GM19351 (cell line): ENCODE data around the gene FNDC1.

ENCODE experiments used
- ATAC-seq: cut with Tn5 transposase; IDR thresholded peaks from one replicate; pipeline ENCODE4 v1.9.1; 2021; ENCODE audit warnings: mild to moderate bottlenecking, moderate library complexity; ENCODE audit not compliant: unreplicated experiment

The FNDC1 gene

DNA sequence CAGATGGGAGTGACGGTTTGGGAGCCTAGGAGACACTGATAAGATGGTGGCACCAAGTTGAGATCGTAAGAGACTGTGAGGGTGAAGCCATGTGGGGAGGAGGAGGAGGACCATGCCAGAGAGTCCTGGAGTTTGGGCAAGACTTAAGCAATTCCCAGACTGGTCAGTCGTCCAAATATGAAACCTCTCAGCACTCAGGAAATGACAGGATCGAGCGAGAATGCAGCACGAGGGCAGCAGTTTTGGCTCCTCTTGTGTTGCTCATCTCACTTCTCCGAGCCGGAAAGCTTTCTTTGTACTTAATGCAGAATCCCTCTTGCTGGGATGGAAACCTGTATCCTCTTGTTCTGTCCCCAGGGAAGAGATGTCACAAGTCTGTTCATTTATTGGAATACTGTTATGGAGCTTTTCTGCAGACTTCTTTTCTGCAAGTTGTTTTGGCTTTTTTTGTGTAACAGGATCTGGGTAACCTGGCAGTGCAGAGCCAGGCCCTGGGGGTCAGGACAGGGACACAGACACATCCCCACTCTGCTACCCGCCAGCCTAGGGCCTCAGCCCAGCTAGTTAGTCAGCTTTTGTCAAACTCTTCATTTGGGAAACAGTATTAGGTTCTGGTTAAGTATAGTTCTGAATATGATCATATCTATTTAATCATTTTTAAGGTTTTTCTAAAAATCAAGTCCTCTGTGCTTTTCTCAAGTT, 34.3 kb downstream of the FNDC1 start:
- no peak for ATAC-seq

DNA sequence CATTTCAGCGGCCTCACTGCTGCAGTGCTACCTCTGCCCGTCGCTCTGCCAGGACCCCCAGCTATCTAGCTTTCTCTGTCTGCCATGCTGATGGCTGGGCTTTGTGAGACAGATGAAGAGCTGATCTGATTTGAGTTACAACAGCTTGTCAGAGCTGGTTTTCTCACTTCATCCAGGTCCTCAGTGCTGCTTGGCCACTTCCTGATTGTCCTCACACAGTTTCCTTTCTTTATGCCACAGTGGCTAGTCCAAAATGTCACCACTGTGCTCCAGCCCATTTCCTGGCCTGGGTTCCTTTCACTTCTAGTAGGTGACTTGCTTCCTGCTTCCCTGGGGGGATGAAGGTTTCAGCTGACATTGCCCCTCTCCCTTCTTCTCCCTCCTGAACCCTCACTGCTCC, 35.4 kb downstream of the FNDC1 start:
- ATAC-seq: no peak

DNA sequence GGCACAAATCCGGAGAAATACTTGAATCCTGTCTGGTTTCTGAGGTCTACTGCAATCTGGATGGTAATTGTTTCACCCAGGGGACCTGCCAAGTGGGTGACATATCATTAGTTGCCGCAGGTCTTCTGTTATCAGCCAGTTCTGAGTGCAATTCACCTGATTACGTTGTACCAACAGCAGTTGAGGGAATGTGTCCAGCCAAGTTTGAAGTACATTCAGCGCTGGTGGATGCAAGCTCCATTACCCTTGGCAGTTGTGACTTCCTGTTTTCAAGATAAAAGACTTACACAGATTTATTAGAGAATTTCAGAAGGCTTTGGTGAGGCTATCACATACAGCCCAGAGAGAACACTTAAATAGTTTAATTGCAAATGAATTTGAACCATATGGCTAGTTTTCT, 42.8 kb downstream of the FNDC1 start:
- no peak for ATAC-seq

DNA sequence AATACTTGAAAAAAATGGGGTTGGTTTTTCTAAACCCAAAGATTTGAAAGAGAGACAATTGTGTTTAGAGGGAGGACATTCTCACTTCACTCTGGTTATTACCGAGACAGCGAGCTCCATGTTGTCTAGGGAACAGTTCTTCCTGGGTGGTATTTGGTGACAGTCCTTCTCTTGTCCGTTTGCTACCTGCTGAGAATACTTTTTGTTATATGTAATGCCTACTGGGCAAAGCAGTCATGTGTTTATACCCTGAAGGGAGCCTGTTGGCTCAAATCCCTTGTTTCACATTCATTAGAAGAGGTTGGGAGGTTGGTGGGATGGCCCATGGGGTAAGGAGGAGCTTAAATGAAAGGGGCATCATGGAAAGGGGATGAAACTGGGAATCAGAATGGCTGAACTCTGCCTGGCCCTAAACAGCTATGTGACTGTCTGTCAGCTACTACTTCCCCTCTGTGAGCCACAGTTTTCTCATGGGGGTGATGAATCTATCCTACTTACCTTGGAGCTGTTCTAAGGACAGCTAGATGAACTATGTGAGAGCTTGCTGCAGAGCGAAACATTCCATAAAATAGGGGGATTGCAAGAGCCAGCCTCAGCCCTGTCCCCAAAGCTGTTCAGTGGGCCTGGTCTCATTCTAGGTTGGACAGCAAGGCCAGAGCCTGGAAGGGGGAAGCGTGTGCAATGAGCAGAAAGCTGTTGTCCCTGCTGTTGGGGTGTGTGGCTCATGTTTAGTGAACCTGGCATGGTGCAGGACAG, 43.5 kb downstream of the FNDC1 start:
- no peak for ATAC-seq

DNA sequence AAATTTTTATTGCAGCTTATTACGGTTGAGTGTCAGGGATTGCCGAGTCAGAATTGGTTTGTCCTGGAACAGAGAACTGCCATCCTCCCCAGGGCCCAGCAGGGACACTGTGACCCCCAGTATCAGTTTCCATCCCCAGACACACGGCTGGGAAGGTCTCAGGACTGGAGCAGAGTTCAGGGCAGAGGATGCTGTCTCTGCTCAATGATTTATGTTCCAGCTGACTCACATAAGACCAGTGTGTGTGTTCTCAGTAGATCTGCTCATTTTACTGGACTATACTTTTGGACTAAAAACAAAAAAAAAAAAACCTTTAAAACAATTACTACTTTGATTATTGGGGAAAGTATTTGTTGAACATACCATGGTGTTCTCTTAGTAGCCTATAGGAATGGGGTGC, 44.2 kb downstream of the FNDC1 start:
- ATAC-seq: no peak

DNA sequence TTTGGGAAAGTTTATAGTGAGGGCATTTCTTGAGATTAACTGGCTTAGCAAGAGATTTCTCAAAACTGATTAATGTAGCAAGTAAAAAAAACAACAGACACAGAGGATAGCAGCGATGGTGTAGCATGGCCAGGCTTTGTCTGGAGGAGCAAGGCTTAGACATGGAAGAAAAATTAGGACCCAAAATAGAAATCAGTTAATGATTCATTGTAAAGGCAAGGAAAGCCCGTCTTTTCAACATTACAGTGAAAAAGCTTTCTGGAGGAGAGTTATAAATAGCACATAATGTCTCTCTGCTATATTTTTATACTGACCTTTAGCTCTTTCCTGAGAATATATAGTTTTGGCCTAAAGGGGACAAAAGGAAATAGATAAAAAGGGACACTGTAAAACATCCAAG, 45.1 kb downstream of the FNDC1 start:
- no peak for ATAC-seq

DNA sequence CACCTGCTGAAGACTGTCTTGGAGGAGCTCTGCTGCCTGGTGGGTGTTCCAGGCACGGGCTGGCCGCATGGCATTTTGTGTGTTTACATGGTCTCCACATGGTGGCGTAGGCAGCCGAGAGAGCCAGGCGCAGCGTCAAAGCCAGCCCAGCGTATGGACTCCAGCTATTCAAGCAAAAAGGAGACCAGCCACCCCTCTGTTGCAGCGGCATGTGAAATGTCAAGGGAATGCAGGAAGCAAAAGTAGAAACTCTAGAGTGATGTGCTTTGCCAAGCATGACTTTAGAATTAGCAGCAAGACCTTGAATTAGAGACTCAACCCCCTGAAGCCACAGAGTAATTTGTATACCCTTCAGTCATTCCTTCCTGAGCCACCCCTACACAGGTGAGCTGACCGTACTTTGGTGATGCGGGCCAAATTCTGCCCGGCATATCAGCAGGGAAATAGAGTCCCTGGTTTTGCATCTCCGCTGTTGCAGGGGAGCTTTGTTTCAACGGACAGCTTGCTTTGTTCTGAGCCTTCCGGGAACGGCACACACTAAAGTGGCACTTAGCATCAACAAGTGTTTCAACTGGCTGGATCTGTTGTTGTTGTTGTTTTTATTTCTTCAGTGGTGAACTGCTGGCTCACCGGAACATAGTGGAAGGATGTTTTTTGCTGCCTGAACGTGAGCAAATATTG, 48.5 kb downstream of the FNDC1 start:
- peak; percentile 91 for ATAC-seq

DNA sequence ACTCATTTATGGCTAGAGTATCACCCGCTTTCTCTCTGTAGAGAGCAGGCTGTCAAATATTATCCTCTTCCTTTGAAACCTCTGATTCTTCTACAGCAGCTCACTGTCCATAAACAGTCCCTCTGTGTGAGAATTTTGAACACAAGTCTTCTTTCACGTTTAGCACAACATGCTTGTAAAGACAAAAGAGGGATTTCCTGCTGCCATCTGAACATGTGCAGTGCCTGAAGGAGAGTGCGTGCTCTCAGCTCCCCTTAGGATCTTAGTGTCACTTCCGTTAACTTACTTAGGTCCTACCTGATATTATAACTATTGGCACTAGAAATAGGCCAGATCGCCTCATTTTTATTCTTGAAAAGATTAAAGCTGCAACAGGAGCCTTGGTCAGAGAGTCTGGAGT, 50.9 kb downstream of the FNDC1 start:
- ATAC-seq: no peak

DNA sequence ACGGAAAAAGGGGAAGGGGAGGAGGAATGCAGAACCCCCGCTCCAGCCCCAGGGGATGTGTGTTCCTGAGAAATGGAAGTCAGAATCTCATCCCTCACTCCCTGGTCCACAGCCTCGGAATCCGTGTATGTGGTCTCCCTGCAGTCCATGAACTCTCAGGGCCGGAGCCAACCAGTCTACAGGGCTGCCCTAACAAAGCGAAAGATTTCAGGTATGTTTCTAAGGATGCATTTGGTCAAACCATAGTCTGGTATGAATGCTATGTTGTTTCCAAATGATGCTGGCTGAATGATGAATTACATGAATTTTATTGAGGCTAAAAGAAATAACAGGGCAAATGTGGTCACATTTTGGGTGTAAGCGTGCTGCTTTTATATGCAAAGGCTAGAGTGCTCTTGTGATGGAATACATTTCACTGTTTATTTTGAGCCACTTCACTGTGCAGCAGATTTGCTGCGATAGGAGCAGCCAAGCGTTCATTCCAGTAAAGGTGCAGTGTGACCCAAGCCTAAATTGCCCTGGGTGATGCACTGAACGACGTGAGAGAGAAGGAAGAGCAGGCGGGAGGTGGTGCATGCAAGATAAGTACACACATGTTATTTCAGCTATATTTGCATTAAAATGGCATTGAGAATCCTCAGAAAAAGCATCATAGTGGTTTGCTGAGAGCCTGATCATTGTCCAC, 52.4 kb downstream of the FNDC1 start:
- ATAC-seq: no peak

DNA sequence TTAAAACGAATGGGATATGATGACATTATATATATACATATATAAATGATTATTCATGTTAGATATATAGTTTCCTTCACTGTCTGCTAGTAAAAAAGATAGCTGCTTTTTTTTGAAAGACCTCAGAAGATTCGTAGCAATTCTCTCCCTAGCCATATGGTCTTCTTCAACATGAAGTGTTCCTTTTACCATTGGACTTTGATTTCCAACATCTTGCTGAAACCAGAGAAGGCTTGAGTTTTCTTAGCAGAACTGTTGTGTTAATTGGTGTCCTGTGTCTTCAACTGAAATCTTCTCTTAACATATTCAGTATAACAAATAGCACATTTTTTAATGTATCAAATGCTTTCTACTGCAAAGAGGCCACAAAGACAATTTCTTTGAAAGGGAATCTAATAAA, 55.3 kb downstream of the FNDC1 start:
- ATAC-seq: no peak

DNA sequence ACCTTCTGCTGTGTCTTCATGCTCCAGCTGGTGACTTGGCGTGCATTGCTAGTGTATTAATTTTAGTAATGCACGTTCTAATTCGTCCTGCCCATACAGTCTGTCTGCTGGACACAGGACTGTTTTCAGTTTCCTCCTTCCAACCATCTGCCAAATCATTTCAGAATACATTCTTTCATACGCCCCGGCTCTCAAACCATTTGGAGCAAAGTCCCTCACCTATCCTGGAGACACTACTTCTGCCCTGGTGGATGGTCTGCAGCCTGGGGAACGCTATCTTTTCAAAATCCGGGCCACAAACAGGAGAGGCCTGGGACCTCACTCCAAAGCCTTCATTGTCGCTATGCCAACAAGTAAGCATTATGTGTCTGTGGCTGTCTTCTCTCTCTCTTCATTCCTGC, 60.5 kb downstream of the FNDC1 start:
- no peak for ATAC-seq

DNA sequence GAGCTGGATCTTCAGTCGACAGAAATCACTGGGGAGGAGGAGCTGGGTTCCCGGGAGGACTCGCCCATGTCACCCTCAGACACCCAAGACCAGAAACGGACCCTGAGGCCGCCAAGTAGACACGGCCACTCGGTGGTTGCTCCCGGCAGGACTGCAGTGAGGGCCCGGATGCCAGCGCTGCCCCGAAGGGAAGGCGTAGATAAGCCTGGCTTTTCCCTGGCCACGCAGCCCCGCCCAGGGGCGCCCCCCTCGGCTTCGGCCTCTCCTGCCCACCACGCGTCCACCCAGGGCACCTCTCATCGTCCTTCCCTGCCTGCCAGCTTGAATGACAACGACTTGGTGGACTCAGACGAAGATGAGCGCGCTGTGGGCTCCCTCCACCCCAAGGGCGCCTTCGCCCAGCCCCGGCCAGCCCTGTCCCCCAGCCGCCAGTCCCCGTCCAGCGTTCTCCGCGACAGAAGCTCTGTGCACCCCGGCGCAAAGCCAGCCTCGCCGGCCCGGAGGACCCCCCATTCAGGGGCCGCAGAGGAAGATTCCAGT, 63.0 kb downstream of the FNDC1 start:
- no peak for ATAC-seq

DNA sequence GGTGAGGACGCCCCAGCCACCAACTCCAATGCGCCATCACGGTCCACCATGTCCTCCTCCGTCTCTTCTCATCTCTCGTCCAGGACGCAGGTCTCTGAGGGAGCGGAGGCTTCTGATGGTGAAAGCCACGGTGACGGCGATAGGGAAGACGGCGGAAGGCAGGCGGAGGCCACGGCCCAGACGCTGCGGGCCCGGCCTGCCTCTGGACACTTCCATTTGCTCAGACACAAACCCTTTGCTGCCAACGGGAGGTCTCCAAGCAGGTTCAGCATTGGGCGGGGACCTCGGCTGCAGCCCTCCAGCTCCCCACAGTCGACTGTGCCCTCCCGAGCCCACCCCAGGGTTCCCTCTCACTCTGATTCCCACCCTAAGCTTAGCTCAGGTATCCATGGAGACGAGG, 63.6 kb downstream of the FNDC1 start:
- ATAC-seq: no peak

DNA sequence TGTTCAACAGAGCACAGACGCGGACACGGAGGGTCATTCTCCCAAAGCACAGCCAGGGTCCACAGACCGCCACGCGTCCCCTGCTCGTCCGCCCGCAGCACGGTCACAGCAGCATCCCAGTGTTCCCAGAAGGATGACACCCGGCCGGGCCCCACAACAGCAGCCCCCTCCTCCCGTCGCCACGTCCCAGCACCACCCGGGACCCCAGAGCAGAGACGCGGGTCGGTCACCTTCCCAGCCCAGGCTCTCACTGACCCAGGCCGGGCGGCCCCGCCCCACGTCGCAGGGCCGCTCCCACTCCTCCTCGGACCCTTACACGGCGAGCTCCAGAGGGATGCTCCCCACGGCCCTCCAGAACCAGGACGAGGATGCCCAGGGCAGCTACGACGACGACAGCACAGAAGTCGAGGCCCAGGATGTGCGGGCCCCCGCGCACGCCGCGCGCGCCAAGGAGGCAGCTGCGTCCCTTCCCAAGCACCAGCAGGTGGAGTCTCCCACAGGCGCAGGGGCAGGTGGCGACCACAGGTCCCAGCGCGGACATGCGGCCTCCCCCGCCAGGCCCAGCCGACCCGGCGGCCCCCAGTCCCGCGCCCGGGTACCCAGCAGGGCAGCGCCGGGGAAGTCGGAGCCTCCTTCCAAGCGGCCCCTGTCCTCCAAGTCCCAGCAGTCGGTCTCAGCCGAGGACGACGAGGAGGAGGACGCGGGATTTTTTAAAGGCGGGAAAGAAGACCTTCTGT, 64.3 kb downstream of the FNDC1 start:
- no peak for ATAC-seq

DNA sequence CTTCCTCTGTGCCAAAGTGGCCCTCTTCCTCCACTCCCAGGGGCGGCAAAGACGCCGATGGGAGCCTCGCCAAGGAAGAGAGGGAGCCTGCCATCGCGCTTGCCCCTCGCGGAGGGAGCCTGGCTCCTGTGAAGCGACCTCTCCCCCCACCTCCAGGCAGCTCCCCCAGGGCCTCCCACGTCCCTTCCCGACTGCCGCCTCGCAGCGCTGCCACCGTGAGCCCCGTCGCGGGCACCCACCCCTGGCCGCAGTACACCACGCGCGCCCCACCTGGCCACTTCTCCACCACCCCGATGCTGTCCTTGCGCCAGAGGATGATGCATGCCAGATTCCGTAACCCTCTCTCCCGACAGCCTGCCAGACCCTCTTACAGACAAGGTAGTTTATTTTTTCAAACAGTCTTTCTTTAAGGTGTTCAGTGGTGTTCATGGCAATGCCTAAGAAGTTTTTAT, 64.9 kb downstream of the FNDC1 start:
- no peak for ATAC-seq

DNA sequence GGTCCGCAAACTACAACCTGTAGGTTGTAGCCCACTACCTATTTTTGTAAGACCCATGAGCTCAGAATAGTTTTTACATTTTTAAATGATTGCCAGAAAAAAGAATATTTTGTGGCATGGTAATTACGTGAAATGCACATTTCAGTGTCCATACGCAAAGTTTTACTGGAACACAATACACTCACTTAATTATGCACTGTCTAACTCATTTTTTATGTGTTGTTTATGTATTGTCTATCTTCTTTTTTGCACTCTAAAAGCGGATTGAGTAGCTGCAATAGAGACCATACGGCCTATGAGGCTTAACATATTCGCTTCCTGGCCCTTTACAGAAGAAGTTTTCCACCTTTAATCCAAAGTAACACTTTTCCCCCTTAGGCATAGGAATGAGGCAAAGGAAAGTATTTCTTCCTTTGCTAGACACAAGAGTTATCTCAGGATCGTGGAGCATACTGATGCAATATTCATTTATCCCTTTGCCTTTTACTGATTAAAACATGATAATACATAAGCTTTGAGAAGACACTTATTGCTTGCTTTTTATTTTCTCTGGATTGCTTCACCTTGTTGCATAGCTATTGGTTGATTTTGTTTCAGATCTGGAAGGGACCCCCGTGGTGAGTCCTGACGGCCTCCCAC, 69.8 kb downstream of the FNDC1 start:
- no peak for ATAC-seq

DNA sequence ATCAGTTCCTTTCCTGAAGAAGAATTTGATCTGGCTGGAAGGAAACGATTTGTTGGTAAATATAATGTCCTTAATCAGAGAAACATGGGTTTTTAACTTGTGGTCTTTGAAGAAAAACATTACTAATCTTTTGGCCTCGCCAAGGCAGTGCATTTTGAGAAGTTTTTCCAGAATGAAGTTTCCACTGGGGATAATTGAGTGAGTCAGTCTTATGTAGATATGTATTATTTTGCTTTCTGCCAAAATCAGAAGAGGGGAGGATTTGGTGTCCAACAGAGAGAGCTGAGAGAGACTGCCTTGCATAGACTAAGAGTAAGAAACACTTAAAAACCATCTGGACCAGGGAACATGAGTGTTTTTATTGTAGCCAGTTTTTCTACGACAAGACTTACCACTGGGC, 79.9 kb downstream of the FNDC1 start:
- ATAC-seq: no peak

DNA sequence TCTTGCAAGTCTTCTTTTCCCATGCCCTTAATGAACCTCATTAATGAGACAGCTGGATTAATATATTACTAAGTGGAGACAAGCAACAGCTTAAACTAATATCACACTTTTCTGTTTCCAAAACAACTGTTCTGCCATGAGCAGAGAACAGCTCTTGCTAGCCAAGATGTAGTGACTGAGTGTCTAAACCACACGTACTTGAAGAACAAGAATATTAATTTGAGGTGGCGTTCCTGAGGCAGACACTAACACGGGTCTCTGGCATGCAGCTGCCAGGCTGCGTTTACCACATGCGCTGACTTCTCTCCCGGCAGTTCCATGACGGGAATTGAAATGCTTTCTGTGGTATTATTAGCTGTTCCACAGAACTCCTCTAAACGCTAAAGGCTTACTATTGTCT, 80.6 kb downstream of the FNDC1 start:
- no peak for ATAC-seq

DNA sequence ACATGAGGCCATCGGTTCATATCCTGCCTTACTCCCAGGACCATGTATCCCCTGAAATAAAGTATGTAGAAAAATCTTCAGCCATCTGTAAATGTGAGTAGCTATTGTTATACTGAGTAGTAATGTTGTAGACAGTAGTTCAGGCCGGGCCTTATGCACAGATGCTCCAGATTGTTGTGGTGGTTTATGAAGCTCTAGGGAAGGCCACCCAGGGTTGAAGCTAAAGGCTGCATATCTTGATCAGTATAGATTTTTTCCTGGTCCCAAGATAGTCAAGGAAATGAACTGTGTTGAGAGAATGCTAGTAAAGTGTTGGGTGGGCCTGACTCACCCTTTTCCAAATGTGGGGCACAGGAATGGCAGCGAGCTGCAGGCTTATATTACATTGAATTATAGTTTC, 81.4 kb downstream of the FNDC1 start:
- no peak for ATAC-seq

DNA sequence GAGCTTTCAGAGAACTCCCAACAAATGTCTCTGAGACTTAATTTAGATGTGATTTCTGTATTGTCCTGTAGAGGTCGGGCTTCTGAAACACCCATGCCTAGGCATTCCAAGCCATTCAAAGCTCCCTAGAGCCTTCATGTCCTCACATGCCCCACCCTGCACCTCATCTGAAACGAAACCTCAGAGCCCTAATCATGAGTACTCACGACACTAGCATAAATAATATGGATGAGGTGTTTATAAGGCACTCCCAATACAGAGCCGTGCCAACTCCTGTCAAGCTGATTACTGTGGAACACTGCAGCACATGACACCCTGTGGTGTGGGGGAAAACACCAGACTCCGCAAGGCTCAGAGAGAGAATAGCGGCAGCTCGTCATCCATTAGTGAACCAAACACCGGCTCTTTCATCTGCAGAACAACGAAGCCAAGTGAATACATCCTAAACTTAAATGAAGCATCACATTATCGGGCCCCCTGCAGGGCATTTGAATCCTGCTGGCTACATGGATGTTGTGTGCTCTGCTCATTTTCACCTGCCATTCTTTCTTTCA, 83.8 kb downstream of the FNDC1 start:
- peak; percentile 89 for ATAC-seq
